Daoy (cell line): ENCODE results near the gene ZPLD1. TPM values are rescaled to one million over a fixed set of nuclear protein-coding genes. Genes with fewer than 3 reads are reported as not detected.
A peak's percentile ranks its signal among the peaks of the same experiment; 100 is the strongest.

Source experiments
- DNase-seq: peaks from one replicate; pipeline ENCODE4 v3.0.0-alpha.2; 2015; ENCODE audit warnings: low read depth
- total RNA-seq: library from RNA; depleted of rRNA; stranded (reverse); fragments of >200 nt; shearing (Covaris generic); gene quantifications from 2 replicates; pipeline ENCODE4 v1.2.3, GENCODE V29; 2014

The ZPLD1 gene
- total RNA-seq, 1 experiment from 2014 or later: 0.06 TPM

- DNase-seq: no peak
These were observed 31.2 kb downstream of the ZPLD1 start for GRCh38 chr3:102466001-102466400.

GRCh38 chr3:102470066-102470465, 35.3 kb downstream of the ZPLD1 start:
- no peak for DNase-seq

GRCh38 chr3:102471001-102471400, 36.2 kb downstream of the ZPLD1 start:
- DNase-seq: peak; percentile 20

- DNase-seq: no peak
These were observed 36.7 kb downstream of the ZPLD1 start for GRCh38 chr3:102471491-102471890.

- DNase-seq: no peak
These were observed 38.8 kb downstream of the ZPLD1 start for GRCh38 chr3:102473648-102474047.

- DNase-seq: no peak
These were observed 39.4 kb downstream of the ZPLD1 start for GRCh38 chr3:102474207-102474606.

- DNase-seq: no peak
These were observed 41.4 kb downstream of the ZPLD1 start for GRCh38 chr3:102476198-102476597.

- DNase-seq: no peak
These were observed 43.3 kb downstream of the ZPLD1 start for GRCh38 chr3:102478160-102478559.

GRCh38 chr3:102480139-102480538, 45.3 kb downstream of the ZPLD1 start:
- DNase-seq: no peak

GRCh38 chr3:102481050-102481449, 46.2 kb downstream of the ZPLD1 start:
- DNase-seq: no peak

GRCh38 chr3:102483556-102483955, 48.7 kb downstream of the ZPLD1 start:
- no peak for DNase-seq

- DNase-seq: no peak
These were observed 49.5 kb downstream of the ZPLD1 start for GRCh38 chr3:102484363-102484762.

GRCh38 chr3:102485701-102486100, 50.9 kb downstream of the ZPLD1 start:
- no peak for DNase-seq

GRCh38 chr3:102488331-102488730, 53.5 kb downstream of the ZPLD1 start:
- no peak for DNase-seq

- no peak for DNase-seq
These were observed 57.5 kb downstream of the ZPLD1 start for GRCh38 chr3:102492300-102492699.

GRCh38 chr3:102497571-102497970, 62.8 kb downstream of the ZPLD1 start:
- no peak for DNase-seq

GRCh38 chr3:102505542-102505941, 70.7 kb downstream of the ZPLD1 start:
- DNase-seq: no peak

- peak; percentile 58 for DNase-seq
These were observed 75.8 kb downstream of the ZPLD1 start for GRCh38 chr3:102510663-102511062.

GRCh38 chr3:102511168-102511567, 76.4 kb downstream of the ZPLD1 start:
- no peak for DNase-seq

- no peak for DNase-seq
These were observed 76.8 kb downstream of the ZPLD1 start for GRCh38 chr3:102511639-102512038.

- DNase-seq: peak; percentile 11
These were observed 78.1 kb downstream of the ZPLD1 start for GRCh38 chr3:102512734-102513504.

- DNase-seq: peak; percentile 6
These were observed 79.4 kb downstream of the ZPLD1 start for GRCh38 chr3:102514241-102514640.

GRCh38 chr3:102521246-102521645, 86.4 kb downstream of the ZPLD1 start:
- no peak for DNase-seq

- DNase-seq: no peak
These were observed 90.8 kb downstream of the ZPLD1 start for GRCh38 chr3:102525624-102526023.
